Brain microvascular endothelial cell (primary cell): ENCODE data around the gene LDLRAD2.
"Not testable (repeated sequence)": the region's sequence is repeated elsewhere in the genome, so short reads cannot be mapped to it uniquely, and the experiment has no call there.

Source experiments
- DNase-seq: peaks from one replicate; pipeline ENCODE4 v3.0.0-alpha.2; 2020
- H3K27ac ChIP-seq: fragments of 250-450 bp; sonication (Bioruptor Pico); 2 replicates; pipeline ENCODE4 v1.5.1; 2020; ENCODE audit warnings: mild to moderate bottlenecking, moderate library complexity
- H3K27me3 ChIP-seq: fragments of 250-450 bp; sonication (Bioruptor Pico); replicated peaks from 2 replicates; pipeline ENCODE4 v1.5.1; 2020; ENCODE audit warnings: mild to moderate bottlenecking
- H3K36me3 ChIP-seq: fragments of 250-450 bp; sonication (Bioruptor Pico); replicated peaks from 2 replicates; pipeline ENCODE4 v1.5.1; 2020; ENCODE audit warnings: mild to moderate bottlenecking
- H3K4me3 ChIP-seq: 2 replicates; pipeline ENCODE4 v1.5.1; 2011; ENCODE audit warnings: low read depth, mild to moderate bottlenecking, control low read depth, low read length, moderate library complexity
- CTCF ChIP-seq: IDR thresholded peaks from 2 replicates; pipeline ENCODE4 v1.5.1; 2011; ENCODE audit warnings: low read depth, mild to moderate bottlenecking, moderate library complexity, low read length, control low read depth, inconsistent platforms; ENCODE audit errors: missing control alignments
- in situ Hi-C: cut with HindIII; loops from 2 replicates; pipeline ENCODE4 v1.10.0; 2017; ENCODE audit warnings: low sequenced_read_pairs, low pct_ligation_motif_present

Gene LDLRAD2

GRCh38 chr1:21770201-21770600, 41.9 kb upstream of the LDLRAD2 start:
- H3K27ac ChIP-seq: no peak overlapping the region
- no peaks in the 10 kb centered on the region for H3K36me3 ChIP-seq
- no peak overlapping the region for H3K4me3 ChIP-seq
- DNase-seq: no peak
- in situ Hi-C loops: no loop called here
- no peaks in the 10 kb centered on the region for H3K27me3 ChIP-seq
- no peak for TF ChIP-seq CTCF

- in situ Hi-C loops, H3K36me3 ChIP-seq, H3K27ac ChIP-seq: not testable (repeated sequence)
Measured at GRCh38 chr1:21770602-21771001, 41.5 kb upstream of the LDLRAD2 start.

DNA sequence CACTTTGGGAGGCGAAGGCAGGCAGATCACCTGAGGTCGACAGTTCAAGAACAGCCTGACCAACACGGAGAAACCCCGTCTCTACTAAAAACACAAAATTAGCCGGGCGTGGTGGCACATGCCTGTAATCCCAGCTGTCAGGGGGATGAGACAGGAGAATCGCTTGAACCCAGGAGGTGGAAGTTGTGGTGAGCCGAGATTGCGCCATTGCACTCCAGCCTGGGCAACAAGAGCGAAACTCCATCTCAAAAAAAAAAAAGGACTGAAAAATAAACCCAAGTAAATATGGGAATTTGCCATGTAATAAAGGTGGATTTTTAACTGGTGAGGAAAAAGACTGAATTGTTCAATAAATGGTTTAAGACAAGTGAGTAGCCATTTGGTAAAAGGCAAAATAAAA, 40.4 kb upstream of the LDLRAD2 start:
- H3K27me3 ChIP-seq, in situ Hi-C loops, H3K4me3 ChIP-seq, H3K36me3 ChIP-seq, H3K27ac ChIP-seq, DNase-seq: not testable (repeated sequence)

More at GRCh38 chr1:21770602-21771001, 41.5 kb upstream of the LDLRAD2 start:
- H3K4me3 ChIP-seq, H3K27me3 ChIP-seq, DNase-seq: not testable (repeated sequence)

- DNase-seq: no peak
- H3K27me3 ChIP-seq: no peaks in the 10 kb centered on the region
- in situ Hi-C loops: no loop called here
- no peaks in the 10 kb centered on the region for H3K36me3 ChIP-seq
- H3K27ac ChIP-seq: no peak overlapping the region
- no peak for TF ChIP-seq CTCF
- H3K4me3 ChIP-seq: no peak overlapping the region
Measured at GRCh38 chr1:21773585-21773984, 38.5 kb upstream of the LDLRAD2 start.

- H3K27ac ChIP-seq: no peak overlapping the region
- H3K36me3 ChIP-seq: no peaks in the 10 kb centered on the region
- no peaks in the 10 kb centered on the region for H3K27me3 ChIP-seq
- DNase-seq: no peak
- in situ Hi-C loops: no loop called here
- no peak for TF ChIP-seq CTCF
- H3K4me3 ChIP-seq: no peak overlapping the region
Measured at GRCh38 chr1:21774835-21775549, 37.1 kb upstream of the LDLRAD2 start.

DNA sequence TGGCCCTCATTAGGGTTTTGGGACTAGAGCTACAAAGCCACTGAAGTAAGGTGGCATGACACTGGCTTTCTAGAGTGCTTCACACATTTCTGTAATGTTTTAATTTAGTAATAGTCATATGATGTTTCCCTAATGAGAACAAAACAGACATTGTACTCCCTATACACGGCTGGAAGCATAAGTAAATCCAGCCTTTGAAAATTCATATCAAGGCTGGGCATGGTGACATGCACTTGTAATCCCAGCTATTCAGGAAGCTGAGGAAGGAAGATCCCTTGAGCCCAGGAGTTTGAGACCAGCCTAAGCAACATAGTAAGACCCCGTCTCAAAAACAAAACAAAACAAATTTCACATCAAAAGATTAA, 36.5 kb upstream of the LDLRAD2 start:
- in situ Hi-C loops: no loop called here

More for the DNA sequence above, 36.5 kb upstream of the LDLRAD2 start:
- no peaks in the 10 kb centered on the region for H3K27me3 ChIP-seq
- DNase-seq: no peak
- no peaks in the 10 kb centered on the region for H3K36me3 ChIP-seq
- no peak overlapping the region for H3K27ac ChIP-seq
- no peak for TF ChIP-seq CTCF
- no peak overlapping the region for H3K4me3 ChIP-seq
